ENCODE results near the gene ZMYND10. TPM values are rescaled to one million over a fixed set of nuclear protein-coding genes. Genes with fewer than 3 reads are reported as not detected.
A peak's percentile ranks its signal among the peaks of the same experiment; 100 is the strongest.

The ZMYND10 gene
- total RNA-seq, 1 donor from 2014 or later = 0.39 TPM

GRCh38 chr3:50370594-50370993 lies 25.1 kb upstream of the ZMYND10 start:
- FAIRE-seq = no peak
- Histone ChIP-seq H3K9ac (ENCODE audit: low read length) (no peak overlapping the region), H4K20me1 (ENCODE audit: insufficient read depth, low read length) (no peaks in the 10 kb centered on the region), H3K36me3 (ENCODE audit: insufficient read depth, low read length) (no peaks in the 10 kb centered on the region), H3K27me3 (ENCODE audit: insufficient read depth, low read length) (peaks cover 7% of the 10 kb centered on the region), H3K9me3 (ENCODE audit: insufficient read depth, low read depth, low read length) (no peaks in the 10 kb centered on the region), H3K4me2 (ENCODE audit: low read length) (no peak overlapping the region), H3K4me1 (ENCODE audit: insufficient read depth, low read length) (no peaks in the 10 kb centered on the region), H3K27ac (ENCODE audit: low read depth, low read length) (no peak overlapping the region), H2AFZ (ENCODE audit: low read depth, low read length) (no peak overlapping the region), H3K4me3 (ENCODE audit: insufficient read depth, low read depth, low read length) (no peak overlapping the region), H3K79me2 (ENCODE audit: insufficient read depth, low read length) (no peaks in the 10 kb centered on the region)
- TF ChIP-seq CTCF (IDR thresholded peaks at IDR 0.05; ENCODE audit: insufficient read depth, low read depth, low read length) (peak; percentile 22), EZH2 (IDR thresholded peaks at IDR 0.05; ENCODE audit: insufficient read depth, low read length) (no peak)
- Mint-ChIP-seq H3K4me3 (ENCODE audit: unreplicated experiment) (no peak overlapping the region), H3K36me3 (ENCODE audit: low read depth, unreplicated experiment) (no peaks in the 10 kb centered on the region), H3K27ac (ENCODE audit: unreplicated experiment) (no peak overlapping the region), H3K9me3 (ENCODE audit: unreplicated experiment) (no peaks in the 10 kb centered on the region), H3K4me1 (ENCODE audit: low read depth, unreplicated experiment) (peaks cover 8% of the 10 kb centered on the region), H3K27me3 (ENCODE audit: low read depth, unreplicated experiment) (peaks cover 26% of the 10 kb centered on the region)
- DNase-seq (ENCODE audit: low read depth) = no peak

- Mint-ChIP-seq H3K27me3 (ENCODE audit: low read depth, unreplicated experiment) (peaks cover 26% of the 10 kb centered on the region), H3K4me3 (ENCODE audit: unreplicated experiment) (no peak overlapping the region), H3K9me3 (ENCODE audit: unreplicated experiment) (no peaks in the 10 kb centered on the region), H3K4me1 (ENCODE audit: low read depth, unreplicated experiment) (peaks cover 8% of the 10 kb centered on the region), H3K27ac (ENCODE audit: unreplicated experiment) (no peak overlapping the region), H3K36me3 (ENCODE audit: low read depth, unreplicated experiment) (no peaks in the 10 kb centered on the region)
- TF ChIP-seq EZH2 (IDR thresholded peaks at IDR 0.05; ENCODE audit: insufficient read depth, low read length) (no peak), CTCF (IDR thresholded peaks at IDR 0.05; ENCODE audit: insufficient read depth, low read depth, low read length) (no peak)
- H3K9me3 ChIP-seq (ENCODE audit: insufficient read depth, low read depth, low read length) = no peaks in the 10 kb centered on the region
- H3K4me2 ChIP-seq (ENCODE audit: low read length) = no peak overlapping the region
- H3K4me3 ChIP-seq (ENCODE audit: insufficient read depth, low read depth, low read length) = no peak overlapping the region
- H3K36me3 ChIP-seq (ENCODE audit: insufficient read depth, low read length) = no peaks in the 10 kb centered on the region
- no peak for FAIRE-seq
- H3K9ac ChIP-seq (ENCODE audit: low read length) = no peak overlapping the region
- DNase-seq (ENCODE audit: low read depth) = no peak
- H3K27ac ChIP-seq (ENCODE audit: low read depth, low read length) = no peak overlapping the region
- peaks cover 3% of the 10 kb centered on the region for H3K4me1 ChIP-seq (ENCODE audit: insufficient read depth, low read length)
- H2AFZ ChIP-seq (ENCODE audit: low read depth, low read length) = no peak overlapping the region
- H3K79me2 ChIP-seq (ENCODE audit: insufficient read depth, low read length) = no peaks in the 10 kb centered on the region
- no peaks in the 10 kb centered on the region for H4K20me1 ChIP-seq (ENCODE audit: insufficient read depth, low read length)
- H3K27me3 ChIP-seq (ENCODE audit: insufficient read depth, low read length) = peaks cover 5% of the 10 kb centered on the region
Measured at GRCh38 chr3:50369012-50369670, 23.6 kb upstream of the ZMYND10 start.

GRCh38 chr3:50365842-50366220 lies 20.3 kb upstream of the ZMYND10 start:
- no peak overlapping the region for H3K4me3 ChIP-seq (ENCODE audit: insufficient read depth, low read depth, low read length)
- peaks cover 28% of the 10 kb centered on the region for H3K27me3 Mint-ChIP-seq (ENCODE audit: low read depth, unreplicated experiment)
- FAIRE-seq (no peak), DNase-seq (ENCODE audit: low read depth) (no peak)
- no peaks in the 10 kb centered on the region for H3K4me1 Mint-ChIP-seq (ENCODE audit: low read depth, unreplicated experiment)
- H3K9ac ChIP-seq (ENCODE audit: low read length) = no peak overlapping the region
- H3K9me3 ChIP-seq (ENCODE audit: insufficient read depth, low read depth, low read length) = no peaks in the 10 kb centered on the region
- H3K27ac ChIP-seq (ENCODE audit: low read depth, low read length) = no peak overlapping the region
- no peaks in the 10 kb centered on the region for H3K36me3 ChIP-seq (ENCODE audit: insufficient read depth, low read length)
- no peak overlapping the region for H3K27ac Mint-ChIP-seq (ENCODE audit: unreplicated experiment)
- H3K4me1 ChIP-seq (ENCODE audit: insufficient read depth, low read length) = peaks cover 3% of the 10 kb centered on the region
- peak overlapping the region; percentile 84 for H3K4me2 ChIP-seq (ENCODE audit: low read length)
- H3K27me3 ChIP-seq (ENCODE audit: insufficient read depth, low read length) = peaks cover 3% of the 10 kb centered on the region
- H4K20me1 ChIP-seq (ENCODE audit: insufficient read depth, low read length) = no peaks in the 10 kb centered on the region
- peak overlapping the region; percentile 27 for H3K4me3 Mint-ChIP-seq (ENCODE audit: unreplicated experiment)
- TF ChIP-seq CTCF (IDR thresholded peaks at IDR 0.05; ENCODE audit: insufficient read depth, low read depth, low read length) (no peak), EZH2 (IDR thresholded peaks at IDR 0.05; ENCODE audit: insufficient read depth, low read length) (no peak)
- H3K79me2 ChIP-seq (ENCODE audit: insufficient read depth, low read length) = no peaks in the 10 kb centered on the region
- no peaks in the 10 kb centered on the region for H3K36me3 Mint-ChIP-seq (ENCODE audit: low read depth, unreplicated experiment)
- H2AFZ ChIP-seq (ENCODE audit: low read depth, low read length) = no peak overlapping the region
- H3K9me3 Mint-ChIP-seq (ENCODE audit: unreplicated experiment) = no peaks in the 10 kb centered on the region

All from astrocyte (in vitro differentiated cells and primary cell).